Activated CD4-positive, alpha-beta T cell treated with anti-CD3 and anti-CD28 coated beads, Interleukin-10, Interleukin-2, amounts not matched to agents 100 ng/mL and 50 ng/mL, durations not matched to agents 16 hours and 8 hours (primary cell): ENCODE measurements around the gene PPP1R16B.
A peak's percentile ranks its signal among the peaks of the same experiment; 100 is the strongest.

Source experiments
- DNase-seq: peaks from one replicate; pipeline ENCODE4 v3.0.0-alpha.2; 2020

Gene PPP1R16B

GRCh38 chr20:38902601-38903000 lies 97.1 kb downstream of the PPP1R16B start:
- DNase-seq = no peak

GRCh38 chr20:38903335-38903734 lies 97.8 kb downstream of the PPP1R16B start:
- no peak for DNase-seq

GRCh38 chr20:38905375-38905774 lies 99.9 kb downstream of the PPP1R16B start:
- no peak for DNase-seq

GRCh38 chr20:38907918-38908677 lies 102.6 kb downstream of the PPP1R16B start:
- DNase-seq = no peak

GRCh38 chr20:38915355-38915754 lies 109.9 kb downstream of the PPP1R16B start:
- no peak for DNase-seq

GRCh38 chr20:38917657-38918056 lies 112.2 kb downstream of the PPP1R16B start:
- no peak for DNase-seq

- no peak for DNase-seq
Measured at GRCh38 chr20:38918172-38918571, 112.7 kb downstream of the PPP1R16B start.

GRCh38 chr20:38919683-38920082 lies 114.2 kb downstream of the PPP1R16B start:
- DNase-seq = no peak

- DNase-seq = no peak
Measured at GRCh38 chr20:38920411-38920810, 114.9 kb downstream of the PPP1R16B start.

GRCh38 chr20:38920851-38921250 lies 115.4 kb downstream of the PPP1R16B start:
- DNase-seq = no peak

- no peak for DNase-seq
Measured at GRCh38 chr20:38924718-38925117, 119.2 kb downstream of the PPP1R16B start.

- peak; percentile 99 for DNase-seq
Measured at GRCh38 chr20:38926142-38926933, 120.8 kb downstream of the PPP1R16B start, which contains the start of gene FAM83D. Gene FAM83D, plus strand, starts transcription at chr20:38926417. Its CDS starts 26 bp downstream, at chr20:38926443.

GRCh38 chr20:38926934-38927616 lies 121.6 kb downstream of the PPP1R16B start:
- no peak for DNase-seq

- DNase-seq = peak; percentile 21
Measured at GRCh38 chr20:38927902-38928578, 122.5 kb downstream of the PPP1R16B start.

GRCh38 chr20:38930242-38930569 lies 124.7 kb downstream of the PPP1R16B start:
- no peak for DNase-seq

GRCh38 chr20:38931984-38932383 lies 126.5 kb downstream of the PPP1R16B start:
- no peak for DNase-seq

- DNase-seq = no peak
Measured at GRCh38 chr20:38932457-38933120, 127.1 kb downstream of the PPP1R16B start.

- DNase-seq = no peak
Measured at GRCh38 chr20:38934530-38934929, 129.0 kb downstream of the PPP1R16B start.

GRCh38 chr20:38935285-38935684 lies 129.8 kb downstream of the PPP1R16B start:
- no peak for DNase-seq

GRCh38 chr20:38935967-38936407 lies 130.5 kb downstream of the PPP1R16B start:
- DNase-seq = no peak

GRCh38 chr20:38937000-38937399 lies 131.5 kb downstream of the PPP1R16B start:
- no peak for DNase-seq

GRCh38 chr20:38937978-38938473 lies 132.5 kb downstream of the PPP1R16B start:
- no peak for DNase-seq
